Globus pallidus (tissue), 1 donor: Measurements from ENCODE around the gene PRKCZ.
A peak's percentile ranks its signal among the peaks of the same experiment; 100 is the strongest.

ENCODE experiments used
- DNase-seq: peaks from one replicate; pipeline ENCODE4 v3.0.0-alpha.2; 2015; ENCODE audit warnings: low spot score

The PRKCZ gene

DNA sequence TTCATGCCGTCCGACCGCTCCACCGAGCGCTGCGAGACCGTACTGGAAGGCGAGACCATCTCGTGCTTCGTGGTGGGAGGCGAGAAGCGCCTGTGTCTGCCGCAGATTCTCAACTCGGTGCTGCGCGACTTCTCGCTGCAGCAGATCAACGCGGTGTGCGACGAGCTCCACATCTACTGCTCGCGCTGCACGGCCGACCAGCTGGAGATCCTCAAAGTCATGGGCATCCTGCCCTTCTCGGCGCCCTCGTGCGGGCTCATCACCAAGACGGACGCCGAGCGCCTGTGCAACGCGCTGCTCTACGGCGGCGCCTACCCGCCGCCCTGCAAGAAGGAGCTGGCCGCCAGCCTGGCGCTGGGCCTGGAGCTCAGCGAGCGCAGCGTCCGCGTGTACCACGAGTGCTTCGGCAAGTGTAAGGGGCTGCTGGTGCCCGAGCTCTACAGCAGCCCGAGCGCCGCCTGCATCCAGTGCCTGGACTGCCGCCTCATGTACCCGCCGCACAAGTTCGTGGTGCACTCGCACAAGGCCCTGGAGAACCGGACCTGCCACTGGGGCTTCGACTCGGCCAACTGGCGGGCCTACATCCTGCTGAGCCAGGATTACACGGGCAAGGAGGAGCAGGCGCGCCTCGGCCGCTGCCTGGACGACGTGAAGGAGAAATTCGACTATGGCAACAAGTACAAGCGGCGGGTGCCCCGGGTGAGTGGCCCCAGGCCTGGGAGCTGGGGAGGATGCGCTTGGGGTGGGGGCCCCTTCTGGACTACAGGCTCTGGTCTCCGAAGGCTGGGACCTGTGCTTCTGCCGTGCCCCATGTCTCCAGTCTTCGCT is 179.0 kb downstream of the PRKCZ start:
- peak; percentile 84 for DNase-seq

DNA sequence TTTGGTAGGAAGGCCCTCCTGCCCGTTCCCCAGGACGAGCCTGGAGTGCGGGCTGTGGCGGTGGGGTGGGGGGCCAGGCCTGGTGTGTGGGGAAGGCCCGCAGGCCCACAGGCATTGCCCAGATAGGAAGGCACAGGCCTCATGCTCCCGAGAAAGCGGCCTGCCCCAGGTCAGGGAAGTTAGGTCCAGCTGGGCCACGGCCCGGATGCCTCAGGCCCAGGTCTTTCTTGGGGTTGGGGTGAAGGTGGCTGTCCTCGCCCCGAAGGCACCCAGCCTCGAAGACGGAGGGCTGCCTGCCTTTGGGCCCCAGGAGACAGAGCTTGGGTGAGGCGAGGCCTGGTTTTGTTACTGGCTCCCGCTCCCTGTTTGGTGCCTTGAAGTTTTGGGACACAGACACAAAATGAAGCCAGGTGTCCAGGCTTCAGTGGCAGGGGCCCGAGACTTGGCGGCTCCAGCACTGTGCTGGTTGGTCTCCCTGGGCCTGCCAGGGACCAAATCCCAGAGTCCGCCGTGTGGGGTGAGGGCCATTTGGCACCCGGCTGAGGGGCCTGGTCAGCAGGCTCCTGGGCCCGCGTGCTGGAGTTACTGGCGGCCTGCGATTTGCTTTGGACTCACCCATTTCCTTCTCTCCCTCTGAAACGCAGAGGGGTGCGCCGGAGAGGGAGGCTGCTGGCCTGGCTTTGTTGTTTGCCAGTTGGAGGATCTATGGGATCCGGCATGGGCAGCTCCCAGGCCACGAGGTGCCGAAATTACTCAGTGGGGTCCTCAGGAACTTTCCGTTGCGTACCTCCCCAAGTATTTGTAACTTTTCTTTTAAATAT is 179.9 kb downstream of the PRKCZ start:
- no peak for DNase-seq

DNA sequence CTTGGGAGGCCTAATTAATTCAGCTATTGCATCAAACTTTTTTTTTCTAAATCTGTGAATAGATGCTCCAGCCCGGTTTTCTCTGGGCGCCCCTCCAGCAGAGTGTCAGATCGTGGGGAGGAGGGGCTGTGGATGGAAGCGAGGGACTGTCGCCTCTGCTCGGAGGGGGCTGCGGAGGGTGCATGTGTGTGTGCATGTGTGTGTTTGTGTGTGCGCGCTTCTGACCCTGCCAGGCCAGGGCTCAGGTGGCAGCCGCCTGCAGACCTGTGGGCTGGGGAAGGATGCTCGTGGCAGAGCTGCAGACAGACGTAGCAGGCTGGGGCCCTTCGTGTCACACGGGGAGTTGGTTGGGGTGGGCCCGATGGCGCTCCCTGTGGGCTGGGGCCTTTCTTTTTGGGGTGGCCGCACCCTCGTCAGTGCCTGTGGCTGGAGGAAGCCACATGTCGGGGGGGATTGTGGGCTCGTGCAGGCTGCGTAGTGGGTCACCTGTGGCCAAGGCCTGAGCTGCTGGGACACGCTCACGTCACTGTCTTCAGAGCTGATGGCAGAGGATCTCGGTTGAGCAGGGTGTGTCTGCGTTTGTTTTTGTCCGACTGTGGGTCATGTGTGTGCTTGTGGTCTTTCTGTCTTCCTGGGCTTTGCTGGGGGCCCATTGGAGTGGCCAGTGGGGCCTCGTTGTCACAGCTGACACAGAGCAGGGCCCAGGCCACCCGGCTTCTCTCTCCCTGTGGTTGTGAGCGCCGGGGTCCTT is 180.7 kb downstream of the PRKCZ start:
- peak; percentile 82 for DNase-seq

DNA sequence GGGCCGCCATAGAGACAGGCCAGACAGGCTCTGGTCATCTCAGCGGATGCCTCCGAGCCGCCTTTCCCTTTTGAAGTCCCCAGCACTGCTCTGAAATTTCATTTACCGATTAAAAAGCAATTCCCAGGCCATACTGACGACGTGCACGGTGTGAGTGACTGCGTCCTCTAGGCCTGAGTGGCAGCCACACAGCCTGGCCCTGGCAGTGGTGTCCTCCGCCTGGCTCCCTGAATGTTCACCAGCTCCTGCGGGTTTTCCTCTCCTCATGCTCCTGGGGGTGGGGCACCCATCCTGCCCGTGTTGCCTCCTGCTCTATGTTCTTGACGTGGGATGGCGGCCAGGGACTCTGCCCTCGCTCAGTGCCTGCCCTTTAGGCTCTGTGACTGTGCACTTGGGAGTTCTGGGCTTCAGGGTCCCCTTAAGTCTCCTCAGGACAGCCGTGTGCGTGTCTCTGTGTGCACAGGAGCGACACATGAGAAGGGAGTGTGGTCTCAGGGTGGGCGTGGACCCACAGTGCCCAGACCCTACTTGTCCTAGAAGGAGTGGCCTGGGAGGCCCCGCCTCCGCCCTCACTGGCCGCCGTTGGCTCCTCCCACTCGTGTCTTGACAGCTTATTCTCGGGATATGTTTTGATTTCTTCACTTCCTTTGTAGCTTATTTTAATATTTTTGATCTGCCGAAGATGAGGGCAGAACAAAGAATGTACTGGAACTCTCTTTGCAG is 181.5 kb downstream of the PRKCZ start:
- no peak for DNase-seq

DNA sequence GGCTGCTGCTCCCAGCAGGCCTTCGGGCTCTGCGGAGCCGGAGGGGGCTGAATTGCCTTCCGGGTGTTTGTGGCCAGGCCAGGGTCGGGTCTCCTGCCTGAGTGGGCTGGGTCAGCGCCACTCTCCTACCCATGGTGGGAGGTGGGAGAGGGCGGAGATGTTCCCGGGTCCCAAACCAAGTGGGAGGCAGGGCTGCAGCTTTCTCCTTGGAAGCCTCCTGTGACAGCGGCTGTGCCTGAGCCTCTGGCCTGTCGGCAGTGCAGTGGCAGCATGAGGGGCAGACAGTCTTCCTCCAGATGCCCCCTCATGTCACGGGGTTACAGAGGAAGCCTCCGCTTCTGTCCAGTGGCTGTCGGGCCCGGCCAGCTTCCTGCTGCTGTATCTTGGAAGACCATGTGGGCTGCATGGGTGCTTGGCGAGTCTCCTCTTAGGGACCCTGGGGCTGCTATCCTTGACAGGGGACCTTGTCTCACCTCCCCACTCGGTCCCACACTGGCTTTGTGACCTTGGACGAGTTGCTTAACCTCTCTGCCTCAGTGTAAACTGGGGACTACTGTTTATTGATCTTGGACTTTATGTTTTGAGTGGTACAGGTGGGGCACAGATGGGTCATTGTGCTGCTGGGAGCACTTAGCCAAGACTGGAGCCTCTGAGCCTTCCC is 182.2 kb downstream of the PRKCZ start:
- no peak for DNase-seq

DNA sequence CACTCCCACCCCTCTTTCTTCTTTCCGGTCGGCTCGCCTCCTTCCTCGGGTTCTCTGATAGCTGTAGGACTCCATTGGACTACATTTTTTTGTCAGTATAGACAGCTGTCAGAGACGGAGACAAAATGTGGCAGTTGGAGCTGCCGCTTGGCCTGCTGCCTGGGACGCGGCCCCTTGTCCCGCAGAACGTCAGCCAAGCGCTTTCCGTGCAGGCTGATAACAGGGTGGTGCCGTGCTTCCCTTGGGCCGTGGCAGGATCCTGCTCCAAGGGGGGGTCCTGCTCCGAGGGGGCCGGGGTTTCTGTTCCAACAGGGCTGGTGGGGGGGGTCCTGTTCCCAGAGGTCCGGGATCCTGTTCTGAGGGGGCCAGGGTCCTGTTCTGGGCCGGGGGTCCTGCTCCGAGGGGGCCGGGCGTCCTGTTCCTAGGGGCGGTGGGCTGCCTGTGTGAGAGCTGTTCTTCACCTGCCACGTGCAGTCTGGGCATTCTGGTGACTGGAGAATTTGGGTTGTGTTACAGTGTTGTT is 182.8 kb downstream of the PRKCZ start:
- no peak for DNase-seq

DNA sequence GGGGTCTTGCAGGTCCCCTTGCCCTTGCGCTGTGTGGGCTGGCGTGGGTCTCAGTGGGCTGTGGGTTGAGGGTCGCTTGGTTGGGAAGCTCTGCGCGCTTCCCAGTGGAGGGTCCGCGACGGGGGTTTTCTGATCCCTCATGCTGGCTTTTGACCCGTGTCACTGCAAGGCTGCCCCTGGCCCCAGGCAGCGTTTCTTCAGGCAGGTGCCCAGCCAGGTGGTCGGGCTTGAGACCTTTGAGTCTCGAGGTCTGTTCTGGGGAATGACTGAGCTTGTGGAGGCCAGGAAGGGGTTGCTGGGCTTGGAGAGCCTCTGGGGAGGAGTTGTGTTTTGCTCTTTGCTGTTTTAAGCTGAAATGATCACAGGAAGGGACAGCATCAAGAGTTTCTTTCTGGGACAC is 183.3 kb downstream of the PRKCZ start:
- DNase-seq: no peak

DNA sequence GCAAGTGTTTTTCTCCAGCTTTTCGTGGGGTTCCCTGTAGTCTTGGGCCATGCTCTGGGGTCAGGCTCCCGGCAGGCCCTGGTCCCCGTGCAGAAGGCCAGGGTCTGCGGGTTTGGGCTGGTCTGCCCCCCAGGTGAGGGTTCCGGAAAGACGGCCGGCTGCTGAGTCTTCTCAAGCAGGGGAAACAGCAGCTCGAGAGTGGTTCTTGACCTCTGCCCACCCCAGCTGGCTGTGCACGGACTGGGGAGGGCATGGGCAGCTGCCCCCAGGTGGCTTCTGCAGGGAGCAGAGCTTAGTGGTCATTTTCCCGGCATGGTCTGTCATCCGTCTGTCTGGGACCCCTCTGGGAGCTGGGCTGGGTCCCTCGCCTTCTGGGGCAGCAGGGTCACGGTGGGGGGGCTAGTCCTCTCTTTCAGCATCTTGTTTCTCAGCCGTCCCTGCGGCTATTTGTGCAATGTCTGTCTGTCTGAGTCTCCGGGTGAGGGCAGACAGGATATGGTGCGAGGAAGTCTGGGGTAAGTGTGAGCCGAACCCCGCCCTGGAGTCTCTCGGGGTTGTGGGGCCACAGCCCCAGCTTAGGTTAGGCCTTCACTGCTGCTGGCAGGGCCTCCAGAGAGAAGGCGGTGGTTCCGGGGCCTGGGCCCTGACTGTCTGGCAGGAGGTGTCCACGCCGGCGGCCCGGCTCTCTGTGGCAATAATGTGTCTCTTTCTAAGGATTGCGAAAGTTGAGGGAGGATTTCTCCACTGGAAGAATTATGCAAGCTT is 184.0 kb downstream of the PRKCZ start:
- peak; percentile 78 for DNase-seq

DNA sequence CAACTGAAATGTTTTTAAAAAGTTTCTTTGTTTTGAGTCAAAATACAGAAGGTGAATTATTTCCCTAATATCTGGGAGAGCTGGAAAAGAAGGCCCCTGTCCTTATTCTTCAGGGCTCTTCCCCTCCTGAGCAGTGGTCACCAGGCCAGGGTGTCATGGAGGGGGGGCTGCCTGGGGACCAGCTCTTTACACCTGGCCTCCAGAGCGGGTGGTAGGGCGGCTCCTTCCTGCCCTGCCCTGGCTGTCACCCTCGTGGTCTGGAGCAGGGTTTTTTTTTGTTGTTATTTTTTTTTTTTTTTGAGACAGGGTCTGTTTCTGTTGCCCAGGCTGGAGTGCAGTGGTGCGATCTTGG is 184.5 kb downstream of the PRKCZ start:
- DNase-seq: no peak
